Hepatocyte (in vitro differentiated cells): Measurements from ENCODE around the gene MSI1.

Experiments used
- EZH2 ChIP-seq: fragments of 200-600 bp; sonication (generic); IDR thresholded peaks from 2 replicates; pipeline ENCODE4 v1.6.1; 2016; ENCODE audit warnings: antibody characterized with exemption, mild to moderate bottlenecking, borderline replicate concordance
- TF ChIP-seq, protein P1 (sequence below): fragments of 200-600 bp; sonication (generic); IDR thresholded peaks from 2 replicates; pipeline ENCODE4 v1.5.1; 2016; ENCODE audit warnings: antibody characterized with exemption, mild to moderate bottlenecking; ENCODE audit not compliant: poor library complexity

DNA sequence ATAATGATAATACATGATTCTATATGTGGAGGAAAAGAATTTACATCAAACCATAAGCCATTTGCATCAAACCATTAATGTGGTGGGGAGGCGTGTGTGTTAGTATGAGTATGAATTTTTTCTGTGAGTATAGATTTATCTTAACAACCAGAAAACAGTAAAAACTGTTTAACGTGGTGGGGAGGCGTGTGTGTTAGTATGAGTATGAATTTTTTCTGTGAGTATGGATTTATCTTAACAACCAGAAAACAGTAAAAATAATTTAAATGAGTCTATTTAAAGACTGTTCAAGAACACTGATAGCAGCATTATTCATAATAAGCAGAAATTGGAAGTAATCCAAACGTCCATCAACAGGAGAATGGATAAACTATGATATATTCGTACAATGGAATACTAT lies 9.1 kb upstream of the MSI1 start:
- TF ChIP-seq EZH2, result no peak
- TF ChIP-seq, protein P1, sequence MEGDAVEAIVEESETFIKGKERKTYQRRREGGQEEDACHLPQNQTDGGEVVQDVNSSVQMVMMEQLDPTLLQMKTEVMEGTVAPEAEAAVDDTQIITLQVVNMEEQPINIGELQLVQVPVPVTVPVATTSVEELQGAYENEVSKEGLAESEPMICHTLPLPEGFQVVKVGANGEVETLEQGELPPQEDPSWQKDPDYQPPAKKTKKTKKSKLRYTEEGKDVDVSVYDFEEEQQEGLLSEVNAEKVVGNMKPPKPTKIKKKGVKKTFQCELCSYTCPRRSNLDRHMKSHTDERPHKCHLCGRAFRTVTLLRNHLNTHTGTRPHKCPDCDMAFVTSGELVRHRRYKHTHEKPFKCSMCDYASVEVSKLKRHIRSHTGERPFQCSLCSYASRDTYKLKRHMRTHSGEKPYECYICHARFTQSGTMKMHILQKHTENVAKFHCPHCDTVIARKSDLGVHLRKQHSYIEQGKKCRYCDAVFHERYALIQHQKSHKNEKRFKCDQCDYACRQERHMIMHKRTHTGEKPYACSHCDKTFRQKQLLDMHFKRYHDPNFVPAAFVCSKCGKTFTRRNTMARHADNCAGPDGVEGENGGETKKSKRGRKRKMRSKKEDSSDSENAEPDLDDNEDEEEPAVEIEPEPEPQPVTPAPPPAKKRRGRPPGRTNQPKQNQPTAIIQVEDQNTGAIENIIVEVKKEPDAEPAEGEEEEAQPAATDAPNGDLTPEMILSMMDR, result no peak
